Coronary artery (tissue), 2 donors: ENCODE data around the gene ELL.
"Not testable (repeated sequence)": the region's sequence is repeated elsewhere in the genome, so short reads cannot be mapped to it uniquely, and the experiment has no call there.

Experiments
- DNase-seq: peaks from one replicate; pipeline ENCODE4 v3.0.0-alpha.2; 2017; ENCODE audit warnings: low spot score
- H3K27ac ChIP-seq, 2 donors: fragments of 200-600 bp; sonication (generic); one replicate each; pipeline ENCODE4 v1.5.1; 2016 to 2019
- H3K4me3 ChIP-seq: fragments of 200-600 bp; sonication (generic); 2 replicates; pipeline ENCODE4 v1.5.1; 2016; ENCODE audit warnings: mild to moderate bottlenecking, moderate library complexity
- CTCF ChIP-seq: fragments of 200-600 bp; sonication (generic); IDR thresholded peaks from one replicate; pipeline ENCODE4 v1.5.1; 2019; ENCODE audit warnings: antibody characterized with exemption

ELL gene

GRCh38 chr19:18532168-18532890, 10.5 kb upstream of the ELL start:
- no peak for DNase-seq
- Histone ChIP-seq H3K4me3 (no peak overlapping the region), H3K27ac (no peak overlapping the region)
- no peak for TF ChIP-seq CTCF

GRCh38 chr19:18531485-18531884, 9.6 kb upstream of the ELL start:
- H3K27ac ChIP-seq: no peak overlapping the region
- no peak overlapping the region for H3K4me3 ChIP-seq
- DNase-seq: no peak

GRCh38 chr19:18529782-18530181, 7.9 kb upstream of the ELL start:
- DNase-seq: no peak
- TF ChIP-seq CTCF: no peak
- H3K4me3 ChIP-seq: no peak overlapping the region
- no peak overlapping the region for H3K27ac ChIP-seq

More at GRCh38 chr19:18531485-18531884, 9.6 kb upstream of the ELL start:
- no peak for TF ChIP-seq CTCF

DNA sequence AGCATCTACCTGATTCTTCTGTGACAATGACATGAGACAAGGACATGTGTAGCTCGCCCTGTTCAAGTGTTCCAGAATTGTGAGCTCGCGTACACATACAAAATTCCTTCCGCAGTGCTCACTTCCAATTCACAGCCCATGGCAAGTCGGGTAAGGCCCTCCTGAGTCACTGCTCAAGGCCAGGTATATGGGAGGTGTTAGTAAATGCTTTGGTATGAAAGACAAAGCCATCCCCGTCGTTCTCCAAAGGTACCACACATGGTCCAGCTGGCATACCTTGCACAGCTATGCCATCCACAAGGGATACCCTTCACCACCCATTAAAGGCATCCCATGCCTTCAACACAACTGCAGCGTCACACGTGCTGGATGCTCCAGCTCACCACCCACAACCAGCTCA, 4.4 kb upstream of the ELL start:
- no peak for TF ChIP-seq CTCF
- DNase-seq: no peak
- H3K4me3 ChIP-seq: no peak overlapping the region
- H3K27ac ChIP-seq: no peak overlapping the region

- H3K27ac ChIP-seq: no peak overlapping the region
- H3K4me3 ChIP-seq: no peak overlapping the region
- no peak for TF ChIP-seq CTCF
- no peak for DNase-seq
Observed at GRCh38 chr19:18523841-18524240, 2.0 kb upstream of the ELL start.

DNA sequence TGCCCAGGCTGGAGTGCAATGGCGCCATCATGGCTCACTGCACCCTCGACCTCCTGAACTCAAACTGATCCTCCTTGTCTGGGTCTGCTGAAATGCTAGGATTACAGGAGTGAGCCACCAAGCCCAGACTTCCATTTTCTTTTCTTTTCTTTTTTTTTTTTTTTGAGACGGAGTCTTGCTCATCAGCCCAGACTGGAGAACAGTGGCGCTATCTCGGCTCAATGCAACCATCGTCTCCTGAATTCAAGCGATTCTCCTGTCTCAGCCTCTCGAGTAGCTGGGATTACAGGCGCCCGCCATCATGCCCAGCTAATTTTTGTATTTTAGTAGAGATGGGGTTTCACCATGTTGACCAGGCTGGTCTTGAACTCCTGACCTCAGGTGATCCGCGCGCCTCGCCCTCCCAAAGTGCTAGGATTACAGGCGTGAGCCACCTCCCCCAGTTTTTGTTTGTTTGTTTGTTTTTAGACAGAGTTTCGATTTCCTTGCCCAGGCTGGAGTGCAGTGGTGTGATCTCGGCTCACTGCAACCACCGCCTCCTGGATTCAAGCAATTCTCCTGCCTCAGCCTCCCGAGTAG, 1.1 kb upstream of the ELL start:
- Histone ChIP-seq H3K27ac (peak overlapping the region; percentile 44 to 49), H3K4me3 (peak overlapping the region; percentile 29)
- DNase-seq: not testable (repeated sequence)

DNA sequence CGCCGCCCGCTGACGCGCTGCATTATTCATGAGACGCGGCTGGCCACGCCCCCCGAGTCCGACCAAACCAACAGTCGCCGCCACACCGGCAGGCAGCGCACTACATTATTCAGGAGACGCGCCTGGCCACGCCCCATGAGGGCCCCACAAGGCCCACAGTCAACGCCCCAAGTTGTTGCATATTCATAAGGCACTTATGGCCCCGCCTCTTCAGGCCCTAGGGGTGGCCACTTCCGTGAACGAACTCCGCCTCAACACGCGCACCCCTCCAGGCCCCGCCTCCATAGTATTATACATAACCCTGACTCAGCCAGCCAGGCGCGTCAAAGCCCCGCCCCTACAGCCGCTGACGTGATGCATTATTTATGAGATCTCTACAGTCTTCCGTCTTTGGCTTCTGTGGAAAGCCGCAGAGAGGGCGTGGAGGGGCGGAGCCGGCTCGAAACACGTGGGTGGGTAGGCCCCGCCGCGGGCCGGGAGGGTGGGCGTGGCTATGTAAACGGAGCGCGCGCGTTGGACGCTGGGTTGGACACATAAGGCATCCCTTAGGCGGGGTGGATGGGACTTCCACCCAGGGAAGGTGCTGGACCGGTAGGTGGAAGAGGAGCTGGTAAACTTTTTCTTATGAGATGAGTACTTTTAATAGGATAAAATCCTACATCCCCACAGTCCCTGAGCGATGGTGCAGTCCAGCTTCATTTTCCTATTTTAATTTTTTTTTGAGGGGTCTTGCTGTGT, 423 bp upstream of the ELL start:
- Histone ChIP-seq H3K27ac (peak overlapping the region; percentile 97 to 98), H3K4me3 (peak overlapping the region; percentile 93)
- peak; percentile 100 for DNase-seq
- no peak for TF ChIP-seq CTCF
